GM23338 (cell line): ENCODE data around the gene TNS1.

Experiments
- CTCF ChIP-seq, 2 experiments: fragments of 200-600 bp in 1 of 2; sonication (generic) in 1 of 2; conservative IDR thresholded peaks; 2 replicates each; pipeline versions ENCODE4 v1.5.1 to v1.6.1; 2016 to 2017; ENCODE audit warnings: antibody characterized with exemption in 2 of 2, low read depth in 2 of 2, mild to moderate bottlenecking in 2 of 2, moderate library complexity in 1 of 2
- ETS1 ChIP-seq: IDR thresholded peaks from 2 replicates; pipeline ENCODE4 v1.6.1; 2016; ENCODE audit warnings: antibody characterized with exemption
- EZH2 ChIP-seq: fragments of 200-600 bp; sonication (generic); IDR thresholded peaks from one replicate; pipeline ENCODE4 v1.8.0; 2017; ENCODE audit warnings: antibody characterized with exemption, mild to moderate bottlenecking, low read depth; ENCODE audit not compliant: unreplicated experiment
- EZH2phosphoT487 ChIP-seq: fragments of 200-600 bp; sonication (generic); IDR thresholded peaks from one replicate; pipeline ENCODE4 v1.8.1; 2018; ENCODE audit warnings: antibody characterized with exemption; ENCODE audit not compliant: unreplicated experiment
- JUNB ChIP-seq: IDR thresholded peaks from one replicate; pipeline ENCODE4 v1.6.1; 2016; ENCODE audit warnings: antibody characterized with exemption; ENCODE audit not compliant: unreplicated experiment
- NANOG ChIP-seq: IDR thresholded peaks from 2 replicates; pipeline ENCODE4 v1.6.1; 2016; ENCODE audit warnings: antibody characterized with exemption, borderline replicate concordance
- POLR2AphosphoS5 ChIP-seq: IDR thresholded peaks from 2 replicates; pipeline ENCODE4 v1.6.1; 2016; ENCODE audit warnings: antibody characterized with exemption, low read depth
- REST ChIP-seq: IDR thresholded peaks from one replicate; pipeline ENCODE4 v1.6.1; 2018; ENCODE audit warnings: antibody characterized with exemption; ENCODE audit not compliant: unreplicated experiment

GRCh38 chr2:218047536-218048225 is 44.9 kb upstream of the TNS1 start:
- no peak for TF ChIP-seq CTCF (conservative IDR thresholded peaks at IDR 0.05; ENCODE audit: low read depth in 2 of 2)
- no peak for TF ChIP-seq REST
- no peak for TF ChIP-seq JUNB
- no peak for TF ChIP-seq EZH2phosphoT487
- no peak for TF ChIP-seq ETS1
- no peak for TF ChIP-seq POLR2AphosphoS5
- no peak for TF ChIP-seq EZH2
- no peak for TF ChIP-seq NANOG
